GM21390 (cell line): ENCODE measurements around the gene PPP1R9A.

ENCODE experiments used
- ATAC-seq: cut with Tn5 transposase; IDR thresholded peaks from one replicate; pipeline ENCODE4 v1.9.1; 2021; ENCODE audit not compliant: unreplicated experiment

The PPP1R9A gene

DNA sequence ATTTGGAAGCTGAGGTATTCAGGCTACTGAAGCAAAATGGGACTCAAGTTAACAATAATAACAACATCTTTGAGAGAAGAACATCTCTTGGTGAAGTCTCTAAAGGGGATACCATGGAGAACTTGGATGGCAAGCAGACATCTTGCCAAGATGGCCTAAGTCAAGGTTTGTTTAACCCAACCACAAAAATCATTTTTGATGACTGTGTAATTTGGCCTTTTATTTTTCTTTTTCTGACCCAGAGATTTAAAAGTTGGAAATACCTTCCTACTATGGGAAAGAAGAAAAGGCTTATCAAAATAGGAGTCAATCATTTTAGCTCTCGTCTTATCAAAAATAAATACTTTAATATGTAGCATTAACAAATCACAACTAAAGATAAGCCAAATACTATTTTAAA is 344.6 kb downstream of the PPP1R9A start:
- no peak for ATAC-seq

- no peak for ATAC-seq
Measured at GRCh38 chr7:95253986-95254385, 346.6 kb downstream of the PPP1R9A start.

- no peak for ATAC-seq
Measured at GRCh38 chr7:95255691-95256090, 348.3 kb downstream of the PPP1R9A start.

GRCh38 chr7:95261895-95262415 is 354.6 kb downstream of the PPP1R9A start:
- ATAC-seq, result no peak

- ATAC-seq, result no peak
Measured at GRCh38 chr7:95262875-95263274, 355.5 kb downstream of the PPP1R9A start.

- no peak for ATAC-seq
Measured at GRCh38 chr7:95263785-95264362, 356.5 kb downstream of the PPP1R9A start.

- ATAC-seq, result no peak
Measured at GRCh38 chr7:95264363-95264891, 357.0 kb downstream of the PPP1R9A start.

GRCh38 chr7:95265634-95266033 is 358.2 kb downstream of the PPP1R9A start:
- no peak for ATAC-seq

- no peak for ATAC-seq
Measured at GRCh38 chr7:95267754-95268153, 360.4 kb downstream of the PPP1R9A start.

- ATAC-seq, result no peak
Measured at GRCh38 chr7:95269640-95270039, 362.2 kb downstream of the PPP1R9A start.

GRCh38 chr7:95276114-95276513 is 368.7 kb downstream of the PPP1R9A start:
- no peak for ATAC-seq

DNA sequence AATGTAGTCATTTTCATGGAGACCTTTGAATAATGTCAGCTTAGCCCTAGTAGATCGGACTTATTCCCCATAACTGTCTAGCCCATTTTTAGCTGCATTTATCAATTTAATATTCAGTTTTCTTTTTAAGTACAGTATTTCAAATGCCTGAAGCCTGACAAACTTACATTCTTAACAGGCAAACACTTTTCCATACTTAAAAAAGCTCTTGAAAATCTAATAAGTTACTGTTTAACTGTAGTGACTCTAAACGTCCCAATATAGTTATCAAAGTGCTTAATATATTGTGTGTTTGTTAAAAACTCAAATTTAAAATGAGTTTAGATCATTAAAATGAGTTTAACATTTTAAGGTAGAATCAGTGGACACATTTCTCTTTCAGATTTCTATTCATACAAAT is 372.0 kb downstream of the PPP1R9A start:
- no peak for ATAC-seq

DNA sequence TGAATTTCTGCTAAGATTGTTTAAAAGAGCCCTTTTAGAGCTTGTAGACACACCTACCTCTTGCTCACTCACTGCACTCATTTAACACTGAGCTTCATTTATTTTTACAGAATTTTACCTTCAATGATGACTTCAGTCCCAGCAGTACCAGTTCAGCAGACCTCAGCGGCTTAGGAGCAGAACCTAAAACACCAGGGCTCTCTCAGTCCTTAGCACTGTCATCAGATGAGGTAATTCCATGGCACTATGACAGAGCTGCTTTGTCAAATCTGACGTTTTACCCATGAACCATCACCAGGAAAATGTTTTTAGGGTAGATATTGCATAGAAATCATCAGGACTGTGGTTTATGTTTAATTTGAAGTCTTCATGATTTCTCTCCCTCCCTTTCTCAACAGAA is 378.7 kb downstream of the PPP1R9A start:
- no peak for ATAC-seq

DNA sequence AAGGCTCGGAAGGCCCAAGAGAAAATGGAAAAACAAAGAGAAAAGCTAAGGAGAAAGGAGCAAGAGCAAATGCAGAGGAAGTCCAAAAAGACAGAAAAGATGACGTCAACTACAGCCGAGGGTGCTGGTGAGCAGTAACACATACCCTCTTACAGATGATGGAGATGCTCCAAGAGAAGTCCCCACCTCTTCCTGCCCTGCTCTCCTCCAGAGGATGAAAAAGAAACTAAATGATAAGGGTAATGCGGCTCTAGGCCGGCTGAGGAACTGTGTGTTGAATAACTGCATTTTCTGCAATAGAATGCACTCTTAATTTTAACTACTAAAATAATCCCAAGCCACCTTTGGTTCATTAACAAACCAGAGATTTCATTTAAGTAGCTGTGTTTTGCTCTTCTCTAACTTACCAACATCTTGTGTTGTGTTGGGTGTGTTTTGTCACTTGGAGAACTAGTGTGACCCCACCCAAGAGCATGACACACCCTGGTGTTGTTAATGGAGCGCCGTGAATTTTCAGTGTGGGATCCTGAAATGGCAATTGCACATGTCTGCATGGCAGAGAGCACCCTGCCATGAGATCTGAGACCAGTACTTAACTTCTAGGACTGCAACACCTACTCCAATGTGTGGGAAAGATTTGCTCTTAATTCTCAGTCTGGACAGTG is 382.9 kb downstream of the PPP1R9A start:
- no peak for ATAC-seq

DNA sequence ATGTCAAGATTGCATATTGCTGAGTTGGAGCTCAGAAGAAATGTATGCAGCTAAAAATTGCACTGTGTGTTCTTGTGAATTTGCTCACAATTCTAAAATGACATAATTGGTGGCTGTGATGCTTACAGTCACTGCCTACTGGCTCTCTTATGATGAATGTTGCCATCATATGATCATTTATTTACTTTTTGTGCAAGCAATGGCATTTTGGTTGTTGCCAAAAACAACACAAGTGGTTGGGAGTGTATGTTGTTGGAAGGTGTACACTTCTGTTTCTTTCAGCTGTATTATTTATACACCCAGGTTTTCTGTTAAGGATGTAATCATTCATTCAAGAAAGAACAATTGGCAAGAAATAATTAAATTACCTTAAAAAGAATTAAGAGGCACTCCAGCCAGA is 388.0 kb downstream of the PPP1R9A start:
- ATAC-seq, result no peak

DNA sequence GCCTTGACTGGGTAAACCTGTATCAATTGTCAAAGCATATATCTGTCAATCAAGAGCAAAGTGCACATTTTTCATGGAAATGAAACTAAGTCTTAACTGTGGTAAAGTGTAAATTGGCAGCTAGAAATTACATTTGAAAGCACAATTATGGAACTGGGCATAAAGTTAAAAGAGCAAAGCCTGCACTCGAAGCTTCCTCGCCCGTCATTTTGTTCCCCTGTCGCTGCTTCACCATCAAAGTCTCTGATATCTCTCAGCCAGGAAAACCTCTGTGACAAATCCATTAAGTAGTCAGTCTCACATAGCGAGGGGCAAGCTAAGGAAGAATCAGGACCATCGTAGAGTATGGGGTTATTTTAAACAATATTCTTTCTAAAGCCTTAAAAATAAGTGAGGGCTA is 389.1 kb downstream of the PPP1R9A start:
- no peak for ATAC-seq

DNA sequence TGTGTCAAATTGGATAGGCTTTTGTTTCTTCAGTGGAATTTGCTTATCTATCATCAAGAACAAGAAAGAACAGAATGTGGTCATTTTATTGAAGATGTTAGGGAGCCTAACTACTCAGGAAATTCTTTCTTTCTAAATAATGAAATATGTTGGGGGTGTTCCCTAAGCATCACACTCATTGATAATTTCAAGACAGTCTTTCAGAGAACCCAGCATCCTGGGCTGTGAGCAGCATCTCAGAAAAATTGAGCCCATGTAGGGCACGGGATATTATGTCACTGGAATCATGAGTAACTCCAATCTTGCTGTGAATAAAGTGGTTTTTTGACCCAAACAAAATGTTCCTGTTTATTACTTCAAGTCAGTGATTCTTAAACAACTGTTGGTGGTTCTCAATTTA is 389.6 kb downstream of the PPP1R9A start:
- no peak for ATAC-seq

DNA sequence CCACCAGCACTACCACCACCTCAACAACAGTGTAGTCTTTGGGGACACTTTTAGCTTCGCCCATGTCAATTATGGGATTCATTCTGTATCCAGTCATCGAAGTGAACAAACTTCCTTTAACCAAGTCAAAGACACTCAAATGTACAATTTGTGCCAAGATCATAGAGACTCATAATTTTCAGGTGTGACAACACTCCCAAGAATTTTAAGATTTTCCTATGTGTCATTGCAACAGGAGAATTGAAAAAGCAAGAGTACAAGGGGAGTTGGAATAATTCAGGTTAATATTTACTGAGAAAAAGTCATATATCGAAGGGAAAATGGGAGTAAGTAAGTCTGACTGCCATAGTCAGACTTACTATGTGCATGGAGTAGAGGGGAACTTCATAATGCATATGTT is 390.7 kb downstream of the PPP1R9A start:
- no peak for ATAC-seq

GRCh38 chr7:95303013-95303905 is 395.9 kb downstream of the PPP1R9A start:
- ATAC-seq, result no peak

GRCh38 chr7:95304990-95305389 is 397.6 kb downstream of the PPP1R9A start:
- no peak for ATAC-seq

GRCh38 chr7:95309951-95310350 is 402.6 kb downstream of the PPP1R9A start:
- no peak for ATAC-seq

GRCh38 chr7:95311389-95311788 is 404.0 kb downstream of the PPP1R9A start:
- no peak for ATAC-seq
